NCI-H748 (cell line): ENCODE measurements around the gene DAB2IP.

ENCODE experiments used
- DNase-seq: peaks from one replicate; lab custom pipeline; 2025; ENCODE audit not compliant: unreplicated experiment; lab: John Stamatoyannopoulos, UW

The DAB2IP gene

DNA sequence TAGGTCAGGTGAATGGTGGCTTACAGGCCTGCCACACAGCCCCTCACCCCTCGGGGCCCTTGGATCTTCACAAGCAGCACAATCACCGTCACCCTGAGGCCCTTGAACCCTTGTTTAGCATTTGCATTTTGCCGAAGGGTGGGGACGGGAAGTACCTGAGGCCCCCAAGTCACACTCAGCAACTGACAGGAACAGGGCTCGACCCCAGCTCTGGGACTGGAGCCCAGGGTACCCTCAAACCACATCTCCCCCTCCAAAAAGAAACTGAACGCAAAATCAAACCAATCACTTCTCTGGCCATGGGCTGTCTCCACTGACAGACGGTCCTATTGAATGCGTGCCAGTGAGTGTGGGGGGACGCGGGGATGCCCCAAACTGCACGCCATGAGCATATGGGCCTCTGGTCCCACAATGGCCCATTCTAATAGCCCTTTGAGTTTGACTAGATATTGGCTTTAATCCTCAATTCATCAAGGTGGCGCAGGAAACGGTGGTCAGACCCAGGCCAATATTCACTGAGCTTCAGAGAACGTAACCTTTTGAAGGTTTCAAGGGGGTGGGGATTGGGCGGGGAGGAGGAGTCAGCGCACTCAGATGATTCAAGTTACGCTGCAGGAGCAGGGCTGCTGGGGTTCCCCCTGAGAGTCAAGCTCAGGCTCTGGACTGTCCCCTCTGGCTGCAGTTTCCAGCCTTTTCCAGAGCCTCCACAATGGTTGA is 176.0 kb downstream of the DAB2IP start:
- DNase-seq = no peak

DNA sequence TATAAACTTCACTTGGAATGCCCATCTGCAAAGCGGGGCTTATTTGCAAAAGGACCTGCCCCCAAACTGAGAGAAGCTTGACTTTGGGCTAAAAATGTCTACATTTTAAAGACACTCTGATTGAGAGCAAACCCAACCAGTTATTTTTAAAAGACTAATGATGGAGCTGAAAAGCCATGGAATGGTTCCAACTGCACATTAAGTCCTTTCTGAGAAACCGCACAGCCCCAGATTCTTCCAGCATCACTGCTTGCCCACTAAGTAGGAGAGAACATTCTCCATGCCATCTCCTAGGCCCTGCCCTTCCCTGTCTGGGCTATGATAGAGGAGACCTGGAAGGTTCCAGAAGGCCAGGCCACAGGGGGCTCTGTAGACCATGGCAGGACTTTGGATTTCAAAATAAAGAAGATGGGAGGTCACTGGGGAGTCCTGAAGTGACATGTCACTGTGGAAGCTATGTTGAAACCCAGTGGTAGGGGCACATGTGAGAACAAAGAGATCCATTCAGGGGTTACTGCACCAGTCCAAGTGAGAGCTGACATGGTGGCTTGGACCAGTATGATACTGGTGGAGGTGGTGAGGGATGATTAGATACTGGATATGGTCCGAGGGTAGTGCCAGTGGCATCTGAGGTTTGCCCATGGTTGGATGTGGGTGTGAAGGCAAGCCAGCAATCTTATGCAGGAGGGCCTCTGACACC is 179.2 kb downstream of the DAB2IP start:
- no peak for DNase-seq

DNA sequence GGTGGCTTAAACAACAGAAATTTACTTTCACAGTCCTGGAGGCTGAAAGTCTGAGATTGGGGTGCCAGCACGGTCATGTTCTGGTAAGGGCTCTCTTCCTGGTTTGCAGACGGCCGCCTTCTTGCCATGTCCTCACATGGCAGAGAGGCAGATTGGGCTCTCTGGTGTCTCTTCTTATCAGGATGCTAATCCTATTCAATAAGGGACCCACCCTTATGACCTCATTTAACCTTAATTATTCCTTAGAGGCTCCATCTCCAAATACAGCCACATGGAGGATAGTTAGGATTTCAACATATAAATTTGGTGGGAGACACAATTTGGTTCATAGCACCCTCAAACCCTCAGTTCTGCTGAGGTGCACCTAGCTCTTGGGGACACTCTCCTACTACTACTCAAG is 180.4 kb downstream of the DAB2IP start:
- no peak for DNase-seq

GRCh38 chr9:121833061-121833460 is 181.6 kb downstream of the DAB2IP start:
- DNase-seq = no peak
